SK-N-SH treated with all-trans-retinoic acid at 6 μM for 48 hours (cell line): ENCODE data around the gene MYOM3.

Source experiments
- ATAC-seq: fragments of 200-7000 bp; cut with Tn5 transposase; 3 replicates; pipeline ENCODE4 v1.9.1; 2020; ENCODE audit warnings: mild to moderate bottlenecking, moderate library complexity
- ARNTL ChIP-seq: fragments of 450-650 bp; formaldehyde crosslinking; IDR thresholded peaks from 2 replicates; pipeline ENCODE4 v1.5.0; 2020; ENCODE audit warnings: low read depth, mild to moderate bottlenecking, moderate library complexity, borderline replicate concordance
- BACH2 ChIP-seq: fragments of 250-450 bp; sonication (Bioruptor Pico); IDR thresholded peaks from 2 replicates; pipeline ENCODE4 v1.9.0; 2021; ENCODE audit warnings: mild to moderate bottlenecking, borderline replicate concordance
- CREB5 ChIP-seq: fragments of 250-450 bp; sonication (Bioruptor Pico); IDR thresholded peaks from 2 replicates; pipeline ENCODE4 v1.5.1; 2020; ENCODE audit warnings: low read depth, mild to moderate bottlenecking, moderate library complexity
- CSRNP3 ChIP-seq: fragments of 250-450 bp; sonication (Bioruptor Pico); IDR thresholded peaks from 2 replicates; pipeline ENCODE4 v1.5.1; 2021; ENCODE audit warnings: mild to moderate bottlenecking, moderate library complexity
- ESRRG ChIP-seq: fragments of 250-450 bp; sonication (Bioruptor Pico); IDR thresholded peaks from 2 replicates; pipeline ENCODE4 v1.6.1; 2021; ENCODE audit warnings: mild to moderate bottlenecking
- GLIS3 ChIP-seq: fragments of 250-450 bp; sonication (Bioruptor Pico); IDR thresholded peaks from 2 replicates; pipeline ENCODE4 v1.5.0; 2020; ENCODE audit warnings: mild to moderate bottlenecking, moderate library complexity
- ISL1 ChIP-seq: fragments of 250-450 bp; sonication (Bioruptor Pico); IDR thresholded peaks from 2 replicates; pipeline ENCODE4 v2.1.2; 2022; ENCODE audit warnings: mild to moderate bottlenecking, moderate library complexity
- OSR1 ChIP-seq: fragments of 250-450 bp; sonication (Bioruptor Pico); IDR thresholded peaks from 2 replicates; pipeline ENCODE4 v1.8.0; 2022; ENCODE audit warnings: moderate library complexity, mild to moderate bottlenecking, inconsistent platforms
- PATZ1 ChIP-seq: fragments of 250-450 bp; sonication (Bioruptor Pico); IDR thresholded peaks from 2 replicates; pipeline ENCODE4 v1.8.0; 2020; ENCODE audit warnings: mild to moderate bottlenecking, moderate library complexity, borderline replicate concordance
- POU6F1 ChIP-seq: fragments of 250-450 bp; sonication (Bioruptor Pico); IDR thresholded peaks from 2 replicates; pipeline ENCODE4 v1.8.0; 2021; ENCODE audit warnings: low read depth, mild to moderate bottlenecking, moderate library complexity, borderline replicate concordance
- PPARA ChIP-seq: fragments of 250-450 bp; sonication (Bioruptor Pico); IDR thresholded peaks from 2 replicates; pipeline ENCODE4 v1.5.0; 2020; ENCODE audit warnings: mild to moderate bottlenecking, borderline replicate concordance
- RARB ChIP-seq: fragments of 250-450 bp; sonication (Bioruptor Pico); IDR thresholded peaks from 2 replicates; pipeline ENCODE4 v1.8.0; 2021; ENCODE audit warnings: mild to moderate bottlenecking, moderate library complexity
- SNAI2 ChIP-seq: fragments of 250-450 bp; sonication (Bioruptor Pico); IDR thresholded peaks from 2 replicates; pipeline ENCODE4 v1.5.0; 2020; ENCODE audit warnings: mild to moderate bottlenecking, moderate library complexity
- TOX ChIP-seq: fragments of 250-450 bp; sonication (Bioruptor Pico); IDR thresholded peaks from 2 replicates; pipeline ENCODE4 v1.8.0; 2021; ENCODE audit warnings: mild to moderate bottlenecking, moderate library complexity, borderline replicate concordance
- TSHZ2 ChIP-seq: fragments of 250-450 bp; sonication (Bioruptor Pico); IDR thresholded peaks from 2 replicates; pipeline ENCODE4 v1.5.0; 2020; ENCODE audit warnings: mild to moderate bottlenecking, moderate library complexity
- ZC3H10 ChIP-seq: fragments of 250-450 bp; sonication (Bioruptor Pico); IDR thresholded peaks from 2 replicates; pipeline ENCODE4 v1.5.1; 2021; ENCODE audit warnings: mild to moderate bottlenecking, moderate library complexity
- ZFP3 ChIP-seq: fragments of 250-450 bp; sonication (Bioruptor Pico); IDR thresholded peaks from 2 replicates; pipeline ENCODE4 v1.5.0; 2020; ENCODE audit warnings: mild to moderate bottlenecking, moderate library complexity
- ZFP30 ChIP-seq: fragments of 450-650 bp; formaldehyde crosslinking; IDR thresholded peaks from 2 replicates; pipeline ENCODE4 v1.5.0; 2022; ENCODE audit warnings: mild to moderate bottlenecking, moderate library complexity
- ZNF565 ChIP-seq: fragments of 450-650 bp; formaldehyde crosslinking; conservative IDR thresholded peaks from 2 replicates; pipeline ENCODE4 v1.5.0; 2020; ENCODE audit warnings: low read depth, mild to moderate bottlenecking, moderate library complexity
- ZNF70 ChIP-seq: fragments of 450-650 bp; formaldehyde crosslinking; IDR thresholded peaks from 2 replicates; pipeline ENCODE4 v1.5.0; 2020; ENCODE audit warnings: mild to moderate bottlenecking, moderate library complexity
- ZNF8 ChIP-seq: fragments of 450-650 bp; formaldehyde crosslinking; IDR thresholded peaks from 2 replicates; pipeline ENCODE4 v1.5.0; 2020; ENCODE audit warnings: mild to moderate bottlenecking, moderate library complexity

MYOM3 gene

GRCh38 chr1:24077278-24077978 lies 34.5 kb downstream of the MYOM3 start:
- TF ChIP-seq CREB5: no peak
- TF ChIP-seq GLIS3 (CRISPR knock-in tag): no peak
- TF ChIP-seq ZFP30 (CRISPR knock-in tag): no peak
- TF ChIP-seq ZNF565 (CRISPR knock-in tag): no peak
- no peak for TF ChIP-seq CSRNP3 (CRISPR knock-in tag)
- TF ChIP-seq SNAI2 (CRISPR knock-in tag): no peak
- no peak for TF ChIP-seq ZNF70 (CRISPR knock-in tag)
- no peak for TF ChIP-seq ZC3H10 (CRISPR knock-in tag)
- TF ChIP-seq POU6F1: no peak
- TF ChIP-seq RARB (CRISPR knock-in tag): no peak
- TF ChIP-seq OSR1 (CRISPR knock-in tag): no peak
- TF ChIP-seq PATZ1 (CRISPR knock-in tag): no peak
- no peak for TF ChIP-seq ISL1 (CRISPR knock-in tag)
- no peak for TF ChIP-seq ESRRG
- TF ChIP-seq PPARA (CRISPR knock-in tag): no peak
- no peak for TF ChIP-seq ARNTL
- no peak for TF ChIP-seq TSHZ2
- no peak for ATAC-seq

GRCh38 chr1:24075946-24076345 lies 36.0 kb downstream of the MYOM3 start:
- no peak for ATAC-seq
- TF ChIP-seq SNAI2 (CRISPR knock-in tag): no peak
- TF ChIP-seq CSRNP3 (CRISPR knock-in tag): no peak
- no peak for TF ChIP-seq ARNTL
- no peak for TF ChIP-seq POU6F1
- TF ChIP-seq ZNF565 (CRISPR knock-in tag): no peak
- no peak for TF ChIP-seq BACH2 (CRISPR knock-in tag)
- TF ChIP-seq ZNF8 (CRISPR knock-in tag): no peak
- no peak for TF ChIP-seq TOX (CRISPR knock-in tag)
- TF ChIP-seq ZFP3 (CRISPR knock-in tag): no peak
- no peak for TF ChIP-seq ZFP30 (CRISPR knock-in tag)
- TF ChIP-seq ISL1 (CRISPR knock-in tag): no peak
- no peak for TF ChIP-seq ESRRG
- TF ChIP-seq ZNF70 (CRISPR knock-in tag): no peak
- no peak for TF ChIP-seq OSR1 (CRISPR knock-in tag)
- TF ChIP-seq RARB (CRISPR knock-in tag): no peak
- TF ChIP-seq, all 23 proteins: peak for 0
